Fibroblast of skin of back (primary cell): ENCODE measurements around the gene RAD51B.
A peak's percentile ranks its signal among the peaks of the same experiment; 100 is the strongest.

Source experiments
- DNase-seq: peaks from one replicate; pipeline ENCODE4 v3.0.0-alpha.2; 2013

The RAD51B gene

GRCh38 chr14:68471964-68472508, 652.5 kb downstream of the RAD51B start:
- no peak for DNase-seq

- DNase-seq: no peak
These were observed 653.5 kb downstream of the RAD51B start for GRCh38 chr14:68473069-68473468.

- no peak for DNase-seq
These were observed 654.2 kb downstream of the RAD51B start for GRCh38 chr14:68473794-68474193.

- DNase-seq: no peak
These were observed 655.2 kb downstream of the RAD51B start for GRCh38 chr14:68474741-68475140.

- DNase-seq: no peak
These were observed 656.2 kb downstream of the RAD51B start for GRCh38 chr14:68475802-68476201.

- peak; percentile 74 for DNase-seq
These were observed 656.9 kb downstream of the RAD51B start for GRCh38 chr14:68476212-68477109.

- no peak for DNase-seq
These were observed 657.5 kb downstream of the RAD51B start for GRCh38 chr14:68477110-68477455.

- DNase-seq: no peak
These were observed 658.0 kb downstream of the RAD51B start for GRCh38 chr14:68477461-68478085.

GRCh38 chr14:68479247-68479646, 659.7 kb downstream of the RAD51B start:
- peak; percentile 33 for DNase-seq

- DNase-seq: no peak
These were observed 662.4 kb downstream of the RAD51B start for GRCh38 chr14:68482018-68482417.

GRCh38 chr14:68482772-68483395, 663.3 kb downstream of the RAD51B start:
- no peak for DNase-seq

GRCh38 chr14:68486033-68486732, 666.6 kb downstream of the RAD51B start:
- no peak for DNase-seq

- no peak for DNase-seq
These were observed 667.2 kb downstream of the RAD51B start for GRCh38 chr14:68486809-68487208.

- DNase-seq: no peak
These were observed 668.4 kb downstream of the RAD51B start for GRCh38 chr14:68487805-68488590.

GRCh38 chr14:68491793-68492192, 672.2 kb downstream of the RAD51B start:
- DNase-seq: no peak

- DNase-seq: no peak
These were observed 673.0 kb downstream of the RAD51B start for GRCh38 chr14:68492381-68493151.

- no peak for DNase-seq
These were observed 673.8 kb downstream of the RAD51B start for GRCh38 chr14:68493152-68493911.

- no peak for DNase-seq
These were observed 675.8 kb downstream of the RAD51B start for GRCh38 chr14:68495101-68496039.

GRCh38 chr14:68497011-68497410, 677.4 kb downstream of the RAD51B start:
- no peak for DNase-seq
